Brain microvascular endothelial cell (primary cell): ENCODE measurements around the gene MSH2.

Experiments
- DNase-seq: peaks from one replicate; pipeline ENCODE4 v3.0.0-alpha.2; 2020
- H3K27ac ChIP-seq: fragments of 250-450 bp; sonication (Bioruptor Pico); 2 replicates; pipeline ENCODE4 v1.5.1; 2020; ENCODE audit warnings: mild to moderate bottlenecking, moderate library complexity
- H3K27me3 ChIP-seq: fragments of 250-450 bp; sonication (Bioruptor Pico); replicated peaks from 2 replicates; pipeline ENCODE4 v1.5.1; 2020; ENCODE audit warnings: mild to moderate bottlenecking
- H3K36me3 ChIP-seq: fragments of 250-450 bp; sonication (Bioruptor Pico); replicated peaks from 2 replicates; pipeline ENCODE4 v1.5.1; 2020; ENCODE audit warnings: mild to moderate bottlenecking
- H3K4me3 ChIP-seq: 2 replicates; pipeline ENCODE4 v1.5.1; 2011; ENCODE audit warnings: low read depth, mild to moderate bottlenecking, control low read depth, low read length, moderate library complexity
- CTCF ChIP-seq: IDR thresholded peaks from 2 replicates; pipeline ENCODE4 v1.5.1; 2011; ENCODE audit warnings: low read depth, mild to moderate bottlenecking, moderate library complexity, low read length, control low read depth, inconsistent platforms; ENCODE audit errors: missing control alignments
- in situ Hi-C: cut with HindIII; loops from 2 replicates; pipeline ENCODE4 v1.10.0; 2017; ENCODE audit warnings: low sequenced_read_pairs, low pct_ligation_motif_present

Gene MSH2

GRCh38 chr2:47483191-47483590 is 80.2 kb downstream of the MSH2 start:
- TF ChIP-seq CTCF: no peak
- Histone ChIP-seq H3K27ac (no peak overlapping the region), H3K4me3 (no peak overlapping the region), H3K36me3 (no peaks in the 10 kb centered on the region), H3K27me3 (no peaks in the 10 kb centered on the region)
- no peak for DNase-seq
- in situ Hi-C loops: no loop called here

- in situ Hi-C loops: no loop called here
- Histone ChIP-seq H3K27ac (no peak overlapping the region), H3K4me3 (no peak overlapping the region), H3K27me3 (no peaks in the 10 kb centered on the region), H3K36me3 (no peaks in the 10 kb centered on the region)
- DNase-seq: no peak
- TF ChIP-seq CTCF: no peak
Observed at GRCh38 chr2:47484396-47484795, 81.4 kb downstream of the MSH2 start.

GRCh38 chr2:47485177-47485576 is 82.2 kb downstream of the MSH2 start:
- no peak for DNase-seq
- in situ Hi-C loops: no loop called here
- TF ChIP-seq CTCF: no peak
- Histone ChIP-seq H3K27me3 (no peaks in the 10 kb centered on the region), H3K36me3 (no peaks in the 10 kb centered on the region), H3K4me3 (no peak overlapping the region), H3K27ac (no peak overlapping the region)

GRCh38 chr2:47485751-47486300 is 82.9 kb downstream of the MSH2 start:
- no peak for TF ChIP-seq CTCF
- H3K36me3 ChIP-seq: no peaks in the 10 kb centered on the region
- no peak overlapping the region for H3K4me3 ChIP-seq
- H3K27me3 ChIP-seq: no peaks in the 10 kb centered on the region
- in situ Hi-C loops: no loop called here
- DNase-seq: no peak
- no peak overlapping the region for H3K27ac ChIP-seq

- in situ Hi-C loops: no loop called here
- no peak for DNase-seq
- no peak for TF ChIP-seq CTCF
- Histone ChIP-seq H3K27me3 (no peaks in the 10 kb centered on the region), H3K36me3 (no peaks in the 10 kb centered on the region), H3K4me3 (no peak overlapping the region), H3K27ac (no peak overlapping the region)
Observed at GRCh38 chr2:47486841-47487497, 84.0 kb downstream of the MSH2 start.

- no peaks in the 10 kb centered on the region for H3K27me3 ChIP-seq
- no peak overlapping the region for H3K27ac ChIP-seq
- no peak overlapping the region for H3K4me3 ChIP-seq
- no peak for TF ChIP-seq CTCF
- in situ Hi-C loops: no loop called here
- H3K36me3 ChIP-seq: no peaks in the 10 kb centered on the region
- no peak for DNase-seq
Observed at GRCh38 chr2:47487498-47487875, 84.5 kb downstream of the MSH2 start.
